Esophagus squamous epithelium (tissue), 4 donors: ENCODE results near the gene HMCES.

Experiments
- CTCF ChIP-seq, 6 experiments: fragments of 450-650 bp in 4 of 6; fragments of 200-600 bp in 2 of 6; sonication (generic) in 2 of 6; IDR thresholded peaks; one replicate each; pipeline ENCODE4 v1.5.1; 2016 to 2019; ENCODE audit warnings: antibody characterized with exemption in 6 of 6, mild to moderate bottlenecking in 4 of 6, moderate library complexity in 4 of 6
- POLR2A ChIP-seq, 4 donors: fragments of 450-650 bp; IDR thresholded peaks; one replicate each; pipeline ENCODE4 v1.6.1; 2017; ENCODE audit warnings: antibody characterized with exemption in 4 of 4, mild to moderate bottlenecking in 4 of 4, moderate library complexity in 3 of 4

- TF ChIP-seq POLR2A (IDR thresholded peaks at IDR 0.05) (no peak), CTCF (IDR thresholded peaks at IDR 0.05) (no peak)
Observed at GRCh38 chr3:129261894-129262293, 16.8 kb upstream of the HMCES start.
